Upper lobe of left lung (tissue), 6 donors: ENCODE measurements around the gene VAMP2. TPM values are rescaled to one million over a fixed set of nuclear protein-coding genes. Genes with fewer than 3 reads are reported as not detected.

ENCODE experiments used
- ATAC-seq, 2 donors: fragments of 200-7000 bp; cut with Tn5 transposase; one replicate each; pipeline ENCODE4 v1.9.1; 2022; ENCODE audit warnings: mild to moderate bottlenecking in 2 of 2, moderate library complexity in 2 of 2; ENCODE audit not compliant: low FRiP score in 2 of 2
- DNase-seq, 2 donors: peaks; one replicate each; pipeline ENCODE4 v3.0.0-alpha.2; 2019 to 2020
- H3K27ac ChIP-seq, 4 donors: fragments of 200-600 bp; sonication (generic); one replicate each; pipeline ENCODE4 v1.5.1; 2016 to 2019
- H3K27me3 ChIP-seq, 4 donors: fragments of 200-600 bp; sonication (generic); one replicate each; pipeline ENCODE4 v1.5.1; 2017 to 2019
- H3K36me3 ChIP-seq, 4 donors: fragments of 200-600 bp; sonication (generic); one replicate each; pipeline ENCODE4 v1.5.1; 2016 to 2019
- H3K4me1 ChIP-seq, 4 donors: fragments of 200-600 bp; sonication (generic); one replicate each; pipeline ENCODE4 v1.5.1; 2018 to 2019
- H3K4me3 ChIP-seq, 4 donors: fragments of 200-600 bp; sonication (generic); one replicate each; pipeline ENCODE4 v1.5.1; 2017 to 2019; ENCODE audit warnings: mild to moderate bottlenecking in 2 of 4, moderate library complexity in 1 of 4
- H3K9me3 ChIP-seq, 4 donors: fragments of 200-600 bp; sonication (generic); one replicate each; pipeline ENCODE4 v1.5.1; 2018 to 2019
- CTCF ChIP-seq, 6 experiments: fragments of 450-650 bp in 4 of 6; fragments of 200-600 bp in 2 of 6; sonication (generic) in 2 of 6; IDR thresholded peaks; one replicate each; pipeline ENCODE4 v1.5.1; 2016 to 2019; ENCODE audit warnings: antibody characterized with exemption in 6 of 6
- EP300 ChIP-seq, 4 donors: sonication (generic); formaldehyde crosslinking; IDR thresholded peaks; one replicate each; pipeline ENCODE4 v1.5.1; 2017; ENCODE audit warnings: antibody characterized with exemption in 4 of 4, control low read depth in 2 of 4
- POLR2A ChIP-seq, 4 donors: fragments of 450-650 bp; IDR thresholded peaks; one replicate each; pipeline ENCODE4 v1.5.1; 2016 to 2017; ENCODE audit warnings: antibody characterized with exemption in 4 of 4, mild to moderate bottlenecking in 2 of 4
- POLR2AphosphoS5 ChIP-seq, 2 donors: sonication (generic); formaldehyde crosslinking; IDR thresholded peaks; one replicate each; pipeline ENCODE4 v1.5.1; 2017; ENCODE audit warnings: antibody characterized with exemption in 2 of 2
- WGBS, 2 donors: methylation state at CpG; one replicate each; pipeline ENCODE4 v1.1.5; 2017 to 2018; 5-methylcytosine and 5-hydroxymethylcytosine counted together
- total RNA-seq, 6 donors: library from RNA; depleted of rRNA in 4 of 6; stranded (reverse); fragments of >200 nt in 4 of 6; gene quantifications; one replicate each; pipeline versions ENCODE4 v1.1.0 to v1.2.1, GENCODE V29; 2016 to 2021
- donor health status: DM: no; HTN: no; CAD: no; lungs with moderate emphysema.
- donor health status: DM: no; HTN: yes; CAD: no; lungs with severe emphysema.

The VAMP2 gene
- total RNA-seq, 6 donors from 2014 or later: 27.2 to 75.8 (median 49.8) TPM

- no peaks in the 10 kb centered on the region for H3K27me3 ChIP-seq
- no peak for ATAC-seq
- peaks cover 4 to 31% (median 8%) of the 10 kb centered on the region in 4 donors for H3K36me3 ChIP-seq
- H3K4me1 ChIP-seq: peaks cover 43 to 66% (median 51%) of the 10 kb centered on the region in 4 donors
- peak overlapping the region; percentile 95 to 99 (median 97) for H3K27ac ChIP-seq
- H3K9me3 ChIP-seq: no peaks in the 10 kb centered on the region
- peak overlapping the region; percentile 63 to 95 (median 92) for H3K4me3 ChIP-seq
- WGBS, 2 donors: 58 to 61% methylated on average over 15 to 17 of the region's 19 CpGs
- peak in 1 of 4 donors; percentile 12 for TF ChIP-seq POLR2A (IDR thresholded peaks at IDR 0.05)
- no peak for TF ChIP-seq POLR2AphosphoS5 (IDR thresholded peaks at IDR 0.05)
- DNase-seq: peak in 1 of 2 donors; percentile 39
Observed at GRCh38 chr17:8161289-8162232, 1.2 kb downstream of the VAMP2 start.

GRCh38 chr17:8160741-8161221 is 2.0 kb downstream of the VAMP2 start:
- peak overlapping the region; percentile 95 to 99 (median 97) for H3K27ac ChIP-seq
- no peaks in the 10 kb centered on the region for H3K27me3 ChIP-seq
- ATAC-seq (no peak), DNase-seq (no peak)
- peak overlapping the region in 1 of 4 donors; percentile 3 for H3K4me3 ChIP-seq
- 50 to 59% methylated on average over 5 of the region's 5 CpGs for WGBS, 2 donors
- peaks cover 4 to 31% (median 8%) of the 10 kb centered on the region in 4 donors for H3K36me3 ChIP-seq
- no peaks in the 10 kb centered on the region for H3K9me3 ChIP-seq
- TF ChIP-seq CTCF (IDR thresholded peaks at IDR 0.05) (no peak), EP300 (IDR thresholded peaks at IDR 0.05) (no peak), POLR2A (IDR thresholded peaks at IDR 0.05) (no peak), POLR2AphosphoS5 (IDR thresholded peaks at IDR 0.05) (no peak)
- H3K4me1 ChIP-seq: peaks cover 43 to 66% (median 51%) of the 10 kb centered on the region in 4 donors

DNA sequence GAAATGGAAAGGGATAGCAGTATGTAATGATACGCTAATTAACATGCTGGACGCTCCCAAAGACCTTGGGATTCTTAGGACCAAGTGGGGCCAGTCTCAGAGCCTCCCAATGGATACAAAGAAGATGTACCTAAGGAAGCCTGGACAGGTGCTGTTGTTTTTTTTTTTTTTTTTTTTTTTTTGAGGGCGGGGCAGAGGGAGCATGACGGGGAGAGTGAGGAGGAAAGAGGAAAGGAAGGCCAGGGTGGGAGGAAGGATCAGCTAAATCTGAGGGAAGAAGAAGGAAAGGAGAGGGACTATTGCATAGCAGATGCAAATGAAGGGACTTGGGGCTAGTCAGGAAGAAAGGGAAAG is 2.5 kb downstream of the VAMP2 start:
- H3K27ac ChIP-seq: peak overlapping the region in 2 of 4 donors; percentile 98 to 99
- peaks cover 43 to 66% (median 51%) of the 10 kb centered on the region in 4 donors for H3K4me1 ChIP-seq
- peaks cover 4 to 31% (median 8%) of the 10 kb centered on the region in 4 donors for H3K36me3 ChIP-seq
- H3K9me3 ChIP-seq: no peaks in the 10 kb centered on the region
- no peak overlapping the region for H3K4me3 ChIP-seq
- DNase-seq (no peak), ATAC-seq (no peak)
- no peak for TF ChIP-seq CTCF (IDR thresholded peaks at IDR 0.05)
- no peak for TF ChIP-seq POLR2AphosphoS5 (IDR thresholded peaks at IDR 0.05)
- no peak for TF ChIP-seq EP300 (IDR thresholded peaks at IDR 0.05)
- no peak for TF ChIP-seq POLR2A (IDR thresholded peaks at IDR 0.05)
- H3K27me3 ChIP-seq: no peaks in the 10 kb centered on the region
- WGBS, 2 donors: 64 to 68% methylated on average over 4 of the region's 4 CpGs

DNA sequence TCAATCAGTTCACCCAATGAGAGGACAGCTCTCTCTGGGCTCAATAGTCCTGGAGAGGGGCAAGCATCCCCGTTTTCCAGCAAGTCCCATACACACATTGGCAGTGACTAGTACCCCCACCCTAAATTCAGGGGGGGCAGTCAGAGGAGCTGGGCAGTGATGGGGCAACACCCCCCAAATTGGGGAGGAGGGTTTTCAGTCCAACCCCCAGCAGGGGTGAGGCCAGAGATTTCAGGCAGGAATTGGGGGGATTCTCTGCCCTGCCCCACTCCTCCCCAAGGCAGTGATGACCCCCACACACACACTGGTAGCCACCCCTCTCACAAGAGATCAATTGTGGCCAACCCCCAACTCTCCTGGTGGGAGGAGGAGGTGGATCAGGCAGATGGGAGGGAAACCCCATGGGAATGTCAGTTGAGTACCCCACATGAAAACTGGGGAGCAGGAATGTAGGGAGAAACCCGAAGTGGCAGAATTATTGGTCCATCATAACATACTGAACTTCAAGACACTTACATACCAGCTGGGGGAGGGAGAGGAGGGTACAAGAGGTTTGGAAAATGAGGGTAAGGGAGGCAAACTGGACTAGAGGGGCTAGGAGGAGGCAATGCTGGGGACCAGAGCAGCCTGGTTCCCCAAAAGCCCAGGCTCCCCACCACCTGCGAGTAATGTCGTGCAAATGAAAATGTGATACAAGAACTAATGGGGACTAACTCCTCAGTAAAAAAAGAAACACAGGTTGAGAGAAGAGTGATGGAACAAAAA is 3.1 kb downstream of the VAMP2 start:
- 73 to 77% methylated on average over 4 of the region's 4 CpGs for WGBS, 2 donors
- peaks cover 39 to 62% (median 47%) of the 10 kb centered on the region in 4 donors for H3K4me1 ChIP-seq
- H3K27me3 ChIP-seq: no peaks in the 10 kb centered on the region
- peaks cover 4 to 31% (median 8%) of the 10 kb centered on the region in 4 donors for H3K36me3 ChIP-seq
- no peaks in the 10 kb centered on the region for H3K9me3 ChIP-seq
- no peak overlapping the region for H3K4me3 ChIP-seq
- TF ChIP-seq EP300 (IDR thresholded peaks at IDR 0.05) (no peak), CTCF (IDR thresholded peaks at IDR 0.05) (no peak), POLR2A (IDR thresholded peaks at IDR 0.05) (no peak), POLR2AphosphoS5 (IDR thresholded peaks at IDR 0.05) (no peak)
- DNase-seq: no peak
- ATAC-seq: no peak
- H3K27ac ChIP-seq: peak overlapping the region; percentile 41 to 98 (median 69)

GRCh38 chr17:8159032-8159400 is 3.7 kb downstream of the VAMP2 start:
- Histone ChIP-seq H3K4me1 (peaks cover 33 to 57% (median 42%) of the 10 kb centered on the region in 4 donors), H3K4me3 (no peak overlapping the region), H3K27ac (peak overlapping the region in 3 of 4 donors; percentile 43 to 95 (median 80)), H3K36me3 (peaks cover 4 to 31% (median 8%) of the 10 kb centered on the region in 4 donors), H3K9me3 (no peaks in the 10 kb centered on the region), H3K27me3 (no peaks in the 10 kb centered on the region)
- WGBS, 2 donors: 63 to 65% methylated on average over 3 of the region's 3 CpGs
- TF ChIP-seq POLR2A (IDR thresholded peaks at IDR 0.05): no peak
- DNase-seq: no peak
- ATAC-seq: no peak
